BLaER1 (cell line): ENCODE data around the gene SPATA25.

Experiments used
- H3K27ac ChIP-seq: shearing (Covaris generic); formaldehyde crosslinking; 2 replicates; pipeline ENCODE4 v1.8.1; 2022
- H3K27me3 ChIP-seq: shearing (Covaris generic); formaldehyde crosslinking; 2 replicates; pipeline ENCODE4 v1.8.1; 2022
- H3K36me3 ChIP-seq: shearing (Covaris generic); formaldehyde crosslinking; 2 replicates; pipeline ENCODE4 v1.8.1; 2022
- H3K4me1 ChIP-seq: shearing (Covaris generic); formaldehyde crosslinking; 2 replicates; pipeline ENCODE4 v1.8.1; 2022
- H3K4me2 ChIP-seq: shearing (Covaris generic); formaldehyde crosslinking; 2 replicates; pipeline ENCODE4 v1.8.1; 2022
- H3K4me3 ChIP-seq: shearing (Covaris generic); formaldehyde crosslinking; 2 replicates; pipeline ENCODE4 v1.8.1; 2022
- H3K9ac ChIP-seq: shearing (Covaris generic); formaldehyde crosslinking; 2 replicates; pipeline ENCODE4 v1.8.1; 2022
- H3K9me3 ChIP-seq: shearing (Covaris generic); formaldehyde crosslinking; 2 replicates; pipeline ENCODE4 v1.8.1; 2022
- H4K20me1 ChIP-seq: shearing (Covaris generic); formaldehyde crosslinking; 2 replicates; pipeline ENCODE4 v1.8.1; 2022
- Cebpa-rat ChIP-seq: shearing (Covaris generic); IDR thresholded peaks from 2 replicates; pipeline ENCODE4 v1.8.1; 2022

Gene SPATA25

DNA sequence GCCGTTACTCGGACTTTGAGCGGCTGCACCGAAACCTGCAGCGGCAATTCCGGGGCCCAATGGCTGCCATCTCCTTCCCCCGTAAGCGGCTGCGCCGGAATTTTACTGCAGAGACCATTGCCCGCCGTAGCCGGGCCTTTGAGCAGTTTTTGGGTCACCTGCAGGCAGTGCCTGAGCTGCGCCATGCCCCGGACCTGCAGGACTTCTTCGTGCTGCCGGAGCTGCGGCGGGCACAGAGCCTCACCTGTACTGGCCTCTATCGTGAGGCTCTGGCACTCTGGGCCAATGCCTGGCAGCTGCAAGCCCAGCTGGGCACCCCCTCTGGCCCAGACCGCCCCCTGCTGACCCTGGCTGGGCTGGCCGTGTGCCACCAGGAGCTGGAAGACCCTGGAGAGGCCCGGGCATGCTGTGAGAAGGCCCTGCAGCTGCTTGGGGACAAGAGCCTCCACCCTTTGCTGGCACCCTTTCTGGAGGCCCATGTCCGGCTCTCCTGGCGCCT is 46.7 kb downstream of the SPATA25 start:
- Histone ChIP-seq H3K27ac (no peak overlapping the region), H3K4me2 (no peak overlapping the region), H3K4me3 (no peak overlapping the region), H3K4me1 (peaks cover 16% of the 10 kb centered on the region), H3K9ac (no peak overlapping the region), H3K9me3 (no peaks in the 10 kb centered on the region), H4K20me1 (no peaks in the 10 kb centered on the region), H3K36me3 (peaks cover 52% of the 10 kb centered on the region), H3K27me3 (no peaks in the 10 kb centered on the region)
- TF ChIP-seq Cebpa-rat, result no peak

DNA sequence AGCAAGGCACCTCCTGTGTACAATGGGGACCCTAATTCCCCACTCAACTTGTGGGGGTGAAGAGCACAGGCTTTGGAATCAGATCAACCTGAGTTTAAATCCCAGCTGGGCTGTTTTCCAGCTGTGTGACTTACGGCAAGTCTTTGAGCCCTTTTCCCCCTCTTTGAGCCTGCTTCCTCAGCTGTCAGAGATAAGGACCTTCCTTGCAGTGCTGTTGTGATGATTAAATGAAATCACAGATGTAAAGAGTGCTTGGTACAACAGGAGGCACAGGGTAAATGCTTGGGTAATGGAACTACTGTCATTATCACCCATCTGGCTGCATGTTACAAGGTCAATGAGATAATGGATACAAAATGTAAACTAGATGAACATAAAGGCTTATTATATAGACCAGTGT is 50.6 kb downstream of the SPATA25 start:
- H4K20me1 ChIP-seq, result 0 out of 2 replicates have a peak, but pooled peaks cover 4% of the 10 kb centered on the region
- no peaks in the 10 kb centered on the region for H3K9me3 ChIP-seq
- peaks cover 18% of the 10 kb centered on the region for H3K4me1 ChIP-seq
- H3K4me3 ChIP-seq, result no peak overlapping the region
- TF ChIP-seq Cebpa-rat, result no peak
- peaks cover 13% of the 10 kb centered on the region for H3K36me3 ChIP-seq
- H3K9ac ChIP-seq, result no peak overlapping the region
- H3K4me2 ChIP-seq, result no peak overlapping the region
- H3K27me3 ChIP-seq, result peaks cover 32% of the 10 kb centered on the region
- H3K27ac ChIP-seq, result no peak overlapping the region
